Panc1 (cell line): Measurements from ENCODE around the gene GSS. TPM values are rescaled to one million over a fixed set of nuclear protein-coding genes. Genes with fewer than 3 reads are reported as not detected.
A peak's percentile ranks its signal among the peaks of the same experiment; 100 is the strongest.

Experiments
- ATAC-seq: fragments of 200-7000 bp; cut with Tn5 transposase; 2 replicates; pipeline ENCODE4 v1.9.1; 2020; ENCODE audit warnings: mild to moderate bottlenecking, moderate library complexity
- BruUV-seq: library from RNA; stranded (reverse); fragments of 400-500 nt; replicated peaks from 2 replicates; lab custom pipeline; 2021; lab: Mats Ljungman, UMichigan
- CTCF ChIA-PET: fragments of 300-600 bp; sonication (Branson Sonifier 250); formaldehyde crosslinking; loops from one replicate; lab custom pipeline; 2022; ENCODE audit warnings: antibody characterized with exemption; lab: Charles Lee
- POLR2A ChIA-PET: fragments of 300-600 bp; sonication (Branson Sonifier 250); formaldehyde crosslinking; loops from one replicate; lab custom pipeline; 2022; ENCODE audit warnings: antibody characterized with exemption; lab: Charles Lee
- DNase-seq: peaks from one replicate; pipeline ENCODE4 v3.0.0-alpha.2; 2010; ENCODE audit warnings: low read depth, low spot score
- H3K27ac ChIP-seq: 2 replicates; pipeline ENCODE4 v1.5.1; 2011; ENCODE audit warnings: mild to moderate bottlenecking, low read length, inconsistent platforms
- H3K27me3 ChIP-seq: fragments of 200-500 bp; sonication (Bioruptor generic); 2 replicates; pipeline ENCODE4 v1.6.0; 2014; ENCODE audit warnings: low read length, inconsistent platforms; ENCODE audit not compliant: control insufficient read depth, insufficient read depth
- H3K36me3 ChIP-seq: fragments of 200-500 bp; sonication (Bioruptor generic); 2 replicates; pipeline ENCODE4 v1.5.1; 2014; ENCODE audit warnings: inconsistent platforms, mild to moderate bottlenecking, low read length, moderate library complexity; ENCODE audit not compliant: control insufficient read depth, insufficient read depth
- H3K4me1 ChIP-seq: 2 replicates; pipeline ENCODE4 v1.5.1; 2011; ENCODE audit warnings: inconsistent platforms, mild to moderate bottlenecking, low read length, moderate library complexity; ENCODE audit not compliant: control insufficient read depth, insufficient read depth
- H3K4me3 ChIP-seq, 2 experiments: 2 replicates each; pipeline ENCODE4 v1.5.1; 2011 to 2012; ENCODE audit warnings: low read depth in 2 of 2, low read length in 2 of 2, mild to moderate bottlenecking in 2 of 2, inconsistent platforms in 1 of 2, moderate library complexity in 1 of 2
- H3K9me3 ChIP-seq: fragments of 200-500 bp; sonication (Bioruptor generic); 2 replicates; pipeline ENCODE4 v1.5.1; 2014; ENCODE audit warnings: low read depth, mild to moderate bottlenecking, inconsistent platforms, low read length, moderate library complexity; ENCODE audit not compliant: control insufficient read depth, insufficient read depth
- POLR2AphosphoS5 ChIP-seq: IDR thresholded peaks from 2 replicates; pipeline ENCODE4 v1.6.1; 2012; ENCODE audit warnings: mild to moderate bottlenecking, low read depth, low read length, moderate library complexity
- SIN3A ChIP-seq: IDR thresholded peaks from 2 replicates; pipeline ENCODE4 v1.6.1; 2012; ENCODE audit warnings: low read depth, mild to moderate bottlenecking, low read length, moderate library complexity, borderline replicate concordance; ENCODE audit not compliant: insufficient read depth
- TCF7L2 ChIP-seq: IDR thresholded peaks from 2 replicates; pipeline ENCODE4 v1.6.1; 2011; ENCODE audit warnings: mild to moderate bottlenecking, low read depth, low read length, inconsistent platforms
- in situ Hi-C: cut with HindIII; loops from 2 replicates; pipeline ENCODE4 v1.10.0; 2016; ENCODE audit warnings: low sequenced_read_pairs, low pct_unique_long_range_greater_than_20kb
- intact Hi-C: fragments of 100-400 bp; cut with micrococcal nuclease; formaldehyde crosslinking; loops from one replicate; pipeline ENCODE4 v1.10.0; 2022; ENCODE audit not compliant: unreplicated experiment
- total RNA-seq: library from RNA; stranded (reverse); gene quantifications from one replicate; pipeline ENCODE4 v1.2.1, GENCODE V29; 2021; ENCODE audit not compliant: unreplicated experiment
- TF ChIP-seq, protein P1 (sequence below), 2 experiments: IDR thresholded peaks; 2 replicates each; pipeline ENCODE4 v1.6.1; 2011 to 2012; ENCODE audit warnings: low read depth in 2 of 2, control low read depth in 1 of 2, low read length in 1 of 2, mild to moderate bottlenecking in 1 of 2, moderate library complexity in 1 of 2; ENCODE audit not compliant: insufficient read depth in 1 of 2
- TF ChIP-seq, protein P2 (sequence below): fragments of 450-650 bp; IDR thresholded peaks from 2 replicates; pipeline ENCODE4 v1.5.1; 2017; ENCODE audit warnings: mild to moderate bottlenecking

GSS gene
- total RNA-seq, 1 experiment from 2014 or later = 64.8 TPM

DNA sequence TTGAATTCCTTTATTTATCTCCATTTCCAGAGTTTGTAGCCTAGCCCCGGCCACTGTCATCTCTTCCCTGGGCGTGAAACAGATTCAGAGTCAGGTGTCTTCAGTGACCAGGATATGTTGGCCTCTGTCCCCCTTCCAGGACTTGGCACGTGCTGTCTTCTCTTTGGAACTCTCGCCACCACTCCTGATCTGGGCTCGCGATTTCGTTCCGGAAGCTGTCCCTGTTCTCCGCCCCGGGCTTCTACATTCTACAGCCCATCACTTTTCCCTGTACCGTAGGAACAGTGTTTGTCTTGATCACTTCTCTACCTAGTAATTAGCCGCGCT is 739 bp downstream of the GSS start:
- intact Hi-C loops = no loop called here
- CTCF ChIA-PET = interaction anchor here (0.6 kb wide), 1 partner anchor 82 kb away, joined by 3 read pairs; the partner anchor contains the start of gene GGT7

DNA sequence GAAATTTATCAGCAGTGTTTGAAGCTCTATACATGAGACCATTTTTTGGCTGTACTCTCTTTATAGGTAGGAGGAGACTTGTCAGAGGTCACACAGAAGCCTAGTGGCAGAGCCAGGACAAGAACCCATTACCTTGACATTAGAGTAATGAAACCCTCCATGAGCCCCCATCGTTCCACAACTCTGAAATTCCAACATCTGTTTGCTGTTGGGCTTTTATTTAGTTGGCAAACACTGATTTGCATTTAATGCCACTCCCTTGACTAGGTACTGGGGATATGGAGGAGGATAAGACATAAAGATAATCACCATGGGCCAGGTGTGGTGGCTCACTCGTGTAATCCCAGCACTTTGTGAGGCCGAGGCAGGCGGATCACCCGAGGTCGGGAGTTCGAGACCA is 1.6 kb downstream of the GSS start:
- no TSS peak for BruUV-seq
- TF ChIP-seq, protein P1, sequence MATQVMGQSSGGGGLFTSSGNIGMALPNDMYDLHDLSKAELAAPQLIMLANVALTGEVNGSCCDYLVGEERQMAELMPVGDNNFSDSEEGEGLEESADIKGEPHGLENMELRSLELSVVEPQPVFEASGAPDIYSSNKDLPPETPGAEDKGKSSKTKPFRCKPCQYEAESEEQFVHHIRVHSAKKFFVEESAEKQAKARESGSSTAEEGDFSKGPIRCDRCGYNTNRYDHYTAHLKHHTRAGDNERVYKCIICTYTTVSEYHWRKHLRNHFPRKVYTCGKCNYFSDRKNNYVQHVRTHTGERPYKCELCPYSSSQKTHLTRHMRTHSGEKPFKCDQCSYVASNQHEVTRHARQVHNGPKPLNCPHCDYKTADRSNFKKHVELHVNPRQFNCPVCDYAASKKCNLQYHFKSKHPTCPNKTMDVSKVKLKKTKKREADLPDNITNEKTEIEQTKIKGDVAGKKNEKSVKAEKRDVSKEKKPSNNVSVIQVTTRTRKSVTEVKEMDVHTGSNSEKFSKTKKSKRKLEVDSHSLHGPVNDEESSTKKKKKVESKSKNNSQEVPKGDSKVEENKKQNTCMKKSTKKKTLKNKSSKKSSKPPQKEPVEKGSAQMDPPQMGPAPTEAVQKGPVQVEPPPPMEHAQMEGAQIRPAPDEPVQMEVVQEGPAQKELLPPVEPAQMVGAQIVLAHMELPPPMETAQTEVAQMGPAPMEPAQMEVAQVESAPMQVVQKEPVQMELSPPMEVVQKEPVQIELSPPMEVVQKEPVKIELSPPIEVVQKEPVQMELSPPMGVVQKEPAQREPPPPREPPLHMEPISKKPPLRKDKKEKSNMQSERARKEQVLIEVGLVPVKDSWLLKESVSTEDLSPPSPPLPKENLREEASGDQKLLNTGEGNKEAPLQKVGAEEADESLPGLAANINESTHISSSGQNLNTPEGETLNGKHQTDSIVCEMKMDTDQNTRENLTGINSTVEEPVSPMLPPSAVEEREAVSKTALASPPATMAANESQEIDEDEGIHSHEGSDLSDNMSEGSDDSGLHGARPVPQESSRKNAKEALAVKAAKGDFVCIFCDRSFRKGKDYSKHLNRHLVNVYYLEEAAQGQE (IDR thresholded peaks at IDR 0.05; ENCODE audit: insufficient read depth in 1 of 2, low read depth in 2 of 2, low read length in 1 of 2) = no peak
- TF ChIP-seq TCF7L2 (no peak), POLR2AphosphoS5 (no peak), SIN3A (no peak)
- TF ChIP-seq, protein P2, sequence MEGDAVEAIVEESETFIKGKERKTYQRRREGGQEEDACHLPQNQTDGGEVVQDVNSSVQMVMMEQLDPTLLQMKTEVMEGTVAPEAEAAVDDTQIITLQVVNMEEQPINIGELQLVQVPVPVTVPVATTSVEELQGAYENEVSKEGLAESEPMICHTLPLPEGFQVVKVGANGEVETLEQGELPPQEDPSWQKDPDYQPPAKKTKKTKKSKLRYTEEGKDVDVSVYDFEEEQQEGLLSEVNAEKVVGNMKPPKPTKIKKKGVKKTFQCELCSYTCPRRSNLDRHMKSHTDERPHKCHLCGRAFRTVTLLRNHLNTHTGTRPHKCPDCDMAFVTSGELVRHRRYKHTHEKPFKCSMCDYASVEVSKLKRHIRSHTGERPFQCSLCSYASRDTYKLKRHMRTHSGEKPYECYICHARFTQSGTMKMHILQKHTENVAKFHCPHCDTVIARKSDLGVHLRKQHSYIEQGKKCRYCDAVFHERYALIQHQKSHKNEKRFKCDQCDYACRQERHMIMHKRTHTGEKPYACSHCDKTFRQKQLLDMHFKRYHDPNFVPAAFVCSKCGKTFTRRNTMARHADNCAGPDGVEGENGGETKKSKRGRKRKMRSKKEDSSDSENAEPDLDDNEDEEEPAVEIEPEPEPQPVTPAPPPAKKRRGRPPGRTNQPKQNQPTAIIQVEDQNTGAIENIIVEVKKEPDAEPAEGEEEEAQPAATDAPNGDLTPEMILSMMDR = no peak
- Histone ChIP-seq H3K27me3 (no peaks in the 10 kb centered on the region), H3K4me1 (peaks cover 11% of the 10 kb centered on the region), H3K27ac (no peak overlapping the region), H3K4me3 (no peak overlapping the region), H3K36me3 (0 out of 2 replicates have a peak, but pooled peaks cover 2% of the 10 kb centered on the region), H3K9me3 (no peaks in the 10 kb centered on the region)
- POLR2A ChIA-PET = no interaction called here
- in situ Hi-C loops (no loop called here), intact Hi-C loops (no loop called here)
- CTCF ChIA-PET = interaction anchor here (0.6 to 1.1 kb wide), 2 partner anchors 31 to 81 kb away, joined by 3 to 6 read pairs; partner anchors contain the start of gene GGT7
- ATAC-seq = no peak
- no peak for DNase-seq

More for the DNA sequence above, 739 bp downstream of the GSS start:
- no TSS peak for BruUV-seq
- Histone ChIP-seq H3K4me3 (peak overlapping the region; percentile 69 to 92), H3K27ac (peak overlapping the region; percentile 93), H3K4me1 (peaks cover 11% of the 10 kb centered on the region), H3K27me3 (no peaks in the 10 kb centered on the region), H3K9me3 (no peaks in the 10 kb centered on the region), H3K36me3 (0 out of 2 replicates have a peak, but pooled peaks cover 2% of the 10 kb centered on the region)
- peak; percentile 24 for ATAC-seq
- POLR2A ChIA-PET = interaction anchor here (0.6 kb wide), 1 partner anchor 328 kb away, joined by 4 read pairs; no protein-coding TSS in a partner anchor
- no peak for DNase-seq
- TF ChIP-seq, protein P1 (IDR thresholded peaks at IDR 0.05; ENCODE audit: insufficient read depth in 1 of 2, low read depth in 2 of 2, low read length in 1 of 2) = no peak
- in situ Hi-C loops = no loop called here
